HUDEP-2 (cell line): ENCODE results near the gene PCP2.

Experiments
- DNase-seq, 76 experiments: peaks; one replicate each; lab custom pipeline; 2025; ENCODE audit not compliant: unreplicated experiment in 76 of 76; lab: John Stamatoyannopoulos, UW

PCP2 gene

DNA sequence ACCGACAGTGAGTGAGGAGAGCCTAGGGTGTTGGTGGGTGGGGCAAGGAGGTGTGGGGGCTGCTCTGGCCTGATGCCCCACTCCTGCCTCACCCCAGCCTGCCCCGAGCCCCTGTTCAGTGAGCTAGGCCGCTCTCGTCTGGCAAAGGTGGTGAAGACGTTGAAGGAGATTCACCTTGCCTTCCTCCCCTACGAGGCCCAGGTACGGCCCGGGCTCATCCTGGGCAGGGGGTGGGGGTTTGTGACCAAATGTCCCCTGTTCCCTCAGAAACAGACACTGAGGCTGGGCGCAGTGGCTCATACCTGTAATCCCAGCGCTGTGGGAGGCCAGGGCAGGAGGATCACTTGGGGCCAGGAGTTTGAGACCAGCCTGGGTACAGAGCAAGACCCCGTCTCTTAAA is 7.3 kb upstream of the PCP2 start:
- DNase-seq, result no peak

DNA sequence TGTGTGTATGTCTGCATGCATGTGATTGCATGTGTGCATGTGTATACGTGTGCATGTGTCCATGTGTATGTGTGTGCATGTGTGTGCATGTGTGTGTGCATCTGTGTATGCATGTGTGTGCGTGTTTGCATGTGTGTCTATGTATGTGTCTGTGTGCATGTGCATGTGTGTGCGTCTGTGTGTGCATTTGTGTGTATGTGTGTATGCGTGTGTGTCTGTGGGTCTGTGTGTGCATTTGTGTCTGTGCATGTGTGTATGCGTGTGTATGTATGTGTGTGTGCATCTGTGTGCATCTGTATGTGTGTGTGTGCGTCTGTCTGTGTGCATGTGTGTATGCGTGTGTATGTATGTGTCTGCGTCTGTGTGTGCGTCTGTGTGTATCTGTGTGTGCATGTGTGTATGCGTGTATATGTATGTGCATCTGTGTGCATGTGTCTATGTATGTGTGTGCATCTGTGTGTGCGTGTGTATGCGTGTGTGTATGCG is 6.4 kb upstream of the PCP2 start:
- no peak for DNase-seq

DNA sequence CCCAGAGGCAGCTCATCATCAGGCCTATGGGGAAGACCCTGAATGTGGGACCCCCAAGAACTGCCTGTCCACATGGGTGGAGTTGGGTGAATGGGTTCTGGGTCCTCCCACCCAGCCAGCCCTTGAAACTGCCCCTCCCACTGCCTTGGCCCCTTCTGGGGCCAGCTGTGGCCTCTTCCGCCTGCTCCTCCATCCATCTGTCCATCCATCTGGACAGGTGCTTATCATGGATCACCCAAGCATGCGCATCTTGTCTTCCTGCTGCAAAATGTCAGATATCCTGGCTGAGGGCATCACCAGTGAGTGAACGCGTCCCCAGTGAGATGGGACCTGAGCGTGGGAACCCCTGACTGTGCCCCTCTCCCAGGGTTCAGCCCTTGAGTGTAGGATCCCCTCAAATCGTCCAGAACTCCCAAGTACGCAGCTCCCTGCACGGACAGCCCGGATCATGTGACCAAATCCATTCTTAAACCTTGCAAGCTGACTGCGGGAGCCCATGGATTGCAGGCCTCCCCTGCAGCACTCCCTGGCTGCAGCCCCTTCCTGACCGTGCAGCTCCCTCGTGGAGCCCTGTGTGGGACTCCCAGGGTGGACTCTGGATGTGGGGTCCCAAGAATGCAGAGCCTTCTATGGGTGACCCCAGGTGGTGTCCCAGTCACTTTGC is 5.4 kb upstream of the PCP2 start:
- no peak for DNase-seq

DNA sequence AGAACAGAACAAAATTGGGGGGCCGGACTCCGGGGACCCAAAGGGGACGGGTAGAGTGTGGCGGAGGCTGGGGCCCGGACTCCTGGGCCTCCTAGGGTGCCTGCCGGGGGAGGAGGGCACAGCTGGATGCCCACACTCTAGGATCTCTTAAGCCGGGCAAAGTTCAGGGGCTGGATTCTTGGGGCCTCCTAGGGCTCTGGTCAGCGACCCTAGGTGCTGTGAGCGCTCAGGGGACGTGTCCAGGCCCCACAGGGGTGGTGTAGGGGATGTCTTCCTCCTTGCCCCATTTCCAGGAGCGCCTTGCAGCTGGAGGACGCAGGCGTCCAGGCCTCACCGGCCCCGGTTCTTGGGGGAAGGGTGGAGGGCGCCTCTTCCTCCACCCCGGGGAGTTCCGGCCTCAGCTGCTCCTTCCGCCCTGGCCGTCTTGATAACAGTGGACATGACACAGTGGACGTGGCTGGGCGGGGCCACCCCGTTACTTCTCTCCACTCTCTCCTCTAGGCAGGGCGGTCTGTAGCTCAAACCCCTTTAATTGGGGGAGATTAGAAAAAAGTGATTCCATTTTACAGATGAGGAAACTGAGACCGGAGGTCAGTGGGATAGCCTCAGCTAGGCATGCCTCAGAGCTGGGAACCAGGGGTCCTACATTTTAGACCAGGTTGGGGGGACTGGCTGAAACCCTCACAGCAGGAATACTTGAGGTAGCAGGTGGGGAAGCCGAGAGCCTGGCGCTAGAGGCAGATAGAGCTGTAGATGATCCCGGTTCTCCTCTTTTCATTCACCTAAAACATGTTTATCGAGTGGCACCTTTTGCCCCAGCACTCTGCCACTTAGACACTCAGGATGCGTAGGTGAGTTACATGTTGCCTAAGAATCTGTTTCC is 4.1 kb upstream of the PCP2 start:
- DNase-seq, result peak in 37 of 76 experiments; percentile 9 to 88 (median 36)

DNA sequence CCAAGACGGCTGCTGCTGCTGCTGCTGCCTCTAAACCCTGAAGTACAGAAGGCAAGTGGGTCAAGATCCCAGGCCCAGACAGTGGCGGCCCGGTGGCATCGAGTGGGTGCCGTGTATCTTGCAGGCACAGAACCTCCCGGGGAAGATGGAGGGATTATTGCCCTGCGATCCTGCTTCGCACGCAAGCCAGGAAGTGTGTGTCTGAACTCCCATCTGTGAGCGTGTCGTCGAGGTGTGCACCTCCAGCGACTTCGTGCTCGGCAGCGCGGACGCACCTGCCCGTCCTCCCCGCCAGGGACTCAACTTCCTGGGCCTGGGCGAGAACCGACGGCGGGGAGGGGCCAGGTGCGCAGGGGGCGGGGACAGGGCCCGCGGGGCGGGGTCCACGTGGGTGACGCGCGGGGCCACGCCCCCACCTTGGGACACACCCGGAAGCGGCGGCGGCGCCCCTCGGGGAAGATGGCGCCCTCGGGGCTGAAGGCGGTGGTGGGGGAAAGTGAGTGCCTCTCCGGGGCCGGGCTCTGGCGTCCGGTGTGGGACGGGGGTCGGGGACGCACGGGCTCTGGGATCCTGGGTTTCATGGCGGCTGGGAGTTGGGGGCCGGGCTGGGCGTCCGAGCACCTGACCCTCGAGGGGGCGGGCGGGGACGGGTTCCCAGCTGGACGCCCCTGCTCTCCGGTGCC is 3.3 kb upstream of the PCP2 start, which contains the start of gene STXBP2:
STXBP2 (plus strand) TSS at position 420 of the 683 bp plus-strand sequence; CDS start at position 460, 40 bp downstream.
- peak in 71 of 76 experiments; percentile 21 to 89 (median 75) for DNase-seq

DNA sequence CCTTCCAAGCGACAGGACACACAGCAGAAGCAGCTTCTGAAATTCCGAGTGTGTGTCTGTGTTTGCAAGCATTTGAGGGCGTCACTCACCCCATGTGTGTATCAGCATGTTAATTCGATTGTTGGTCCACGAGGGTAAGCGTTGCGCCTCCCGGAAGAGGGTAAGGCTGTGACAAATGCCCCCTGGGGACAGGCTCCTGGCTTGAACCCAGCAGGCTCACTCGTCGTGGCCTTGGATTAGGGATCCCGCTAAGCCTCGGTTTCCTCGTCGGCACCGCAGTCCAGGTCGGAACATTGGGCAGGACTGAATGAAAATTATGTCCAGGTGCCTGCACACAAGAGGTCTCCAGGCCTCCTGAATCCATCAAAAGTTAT is 2.8 kb upstream of the PCP2 start:
- DNase-seq, result no peak

DNA sequence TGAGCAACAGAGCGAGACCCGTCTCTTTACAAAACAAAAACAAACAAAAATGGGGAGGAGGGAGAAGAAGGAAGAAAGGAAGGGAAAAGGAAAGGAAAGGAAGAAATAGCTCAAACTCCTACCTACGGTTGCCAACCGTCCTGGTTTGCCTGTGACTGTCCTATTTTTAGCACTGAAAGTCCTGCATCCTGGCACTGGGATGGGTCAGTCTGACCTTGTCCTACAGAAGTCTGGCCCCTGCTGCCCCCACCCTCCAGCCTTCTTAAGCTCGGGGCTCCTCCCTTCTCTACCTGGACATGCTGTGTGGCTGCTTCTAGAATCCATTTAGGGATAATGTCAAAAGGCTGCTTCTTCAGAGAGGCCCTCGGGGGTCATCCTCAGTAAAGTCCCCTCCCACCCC is 2.2 kb upstream of the PCP2 start:
- DNase-seq, result no peak

DNA sequence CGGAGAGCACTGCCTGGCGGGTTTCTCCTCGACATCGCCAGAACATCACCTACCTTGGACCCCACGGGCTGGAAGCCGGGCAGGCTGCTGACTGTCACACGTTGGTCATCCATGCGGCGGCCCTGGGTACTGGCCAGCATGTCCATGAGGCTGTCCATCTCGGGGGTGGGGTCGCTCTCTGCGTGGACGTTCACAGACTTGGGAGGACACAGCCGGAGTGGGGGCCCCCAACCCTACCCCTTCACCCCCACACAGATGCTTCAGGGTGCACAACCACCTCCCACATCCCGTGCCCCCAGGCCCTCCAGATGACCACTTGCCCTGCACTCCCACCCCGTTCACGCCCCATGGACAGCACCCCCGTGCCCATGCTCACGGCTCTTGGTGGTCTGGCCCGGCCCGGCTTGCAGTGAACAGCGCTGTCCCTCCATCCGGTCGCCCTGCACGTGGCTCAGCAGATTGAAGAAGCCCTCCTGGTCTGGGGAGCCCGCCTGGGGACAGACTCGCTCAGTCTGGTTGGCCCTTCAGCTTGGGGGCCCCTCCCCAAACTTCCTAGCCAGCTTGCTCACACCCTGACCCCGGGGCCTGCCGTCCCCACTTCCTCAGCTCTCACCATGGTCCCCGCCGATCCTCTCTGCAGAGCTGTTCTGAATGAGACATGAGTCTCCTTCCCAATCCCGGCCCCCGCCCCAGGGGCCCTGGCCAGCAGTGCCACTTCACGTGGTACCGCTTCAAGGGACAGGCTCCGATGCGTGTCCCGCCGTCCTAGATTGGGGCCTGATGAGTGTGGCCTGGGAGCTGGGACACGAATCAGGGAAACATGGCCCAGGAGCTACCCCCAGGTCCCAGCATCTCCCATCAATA is 947 bp downstream of the PCP2 start:
- no peak for DNase-seq

DNA sequence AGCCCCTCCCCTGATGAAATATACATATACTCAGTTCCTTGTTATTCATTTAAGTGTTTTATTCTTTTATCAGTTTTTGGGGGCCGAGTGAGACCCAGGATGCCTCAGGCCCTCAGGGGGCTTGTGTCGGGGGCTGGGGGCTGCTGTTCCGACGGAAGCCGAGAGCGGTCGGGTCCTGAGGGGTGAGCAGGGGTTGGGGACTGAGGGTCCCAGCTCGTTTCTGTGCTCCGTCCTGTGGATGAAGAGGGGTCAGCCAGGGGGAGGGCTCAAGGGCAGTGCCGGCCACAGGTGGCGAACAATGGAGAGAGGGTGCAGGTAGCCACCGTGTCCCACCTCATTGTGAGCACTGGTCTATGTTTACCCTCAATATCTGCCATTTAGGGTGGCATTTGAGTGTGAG is 1.9 kb downstream of the PCP2 start:
- DNase-seq, result no peak

DNA sequence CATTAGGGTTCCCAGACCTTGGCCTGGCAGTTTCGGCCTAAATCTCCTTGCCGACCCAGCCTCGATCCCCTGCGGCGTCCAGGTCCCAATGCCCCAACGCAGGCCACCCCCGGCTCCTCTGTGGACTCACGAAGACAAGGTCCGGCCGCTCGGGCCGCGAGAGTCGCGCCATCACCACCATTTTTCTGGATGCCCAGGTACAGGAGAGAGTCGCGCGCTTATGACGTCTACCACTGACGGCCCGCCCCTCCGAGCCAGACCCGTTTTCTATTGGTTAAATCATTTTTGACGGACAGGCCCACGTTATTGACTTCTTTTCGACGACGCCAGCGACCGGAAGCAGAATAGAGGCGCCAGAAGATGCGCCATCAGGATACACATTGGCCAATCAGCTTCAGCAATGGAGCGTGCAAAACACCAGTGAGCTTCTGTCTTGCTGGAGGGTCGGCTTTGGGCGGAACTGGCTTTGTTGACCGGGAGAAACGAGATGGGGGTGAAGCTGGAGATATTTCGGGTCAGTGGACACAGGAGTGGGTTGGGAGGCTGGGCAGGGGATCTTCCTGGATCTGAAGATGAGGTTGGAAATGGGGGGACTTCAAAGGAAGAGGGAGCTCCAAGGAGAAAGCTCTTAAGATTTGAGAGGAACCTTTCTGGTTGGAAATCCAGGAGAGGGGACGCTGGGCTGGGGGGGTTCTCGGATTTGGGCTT is 4.0 kb downstream of the PCP2 start, which contains the start of the genes PET100 and XAB2:
PET100 (plus strand) TSS at position 447 of the 708 bp plus-strand sequence; CDS start at position 488, 41 bp downstream.
XAB2 (minus strand) TSS at position 199 of the 708 bp plus-strand sequence; CDS start at position 181, 18 bp downstream.
- peak; percentile 77 to 100 (median 98) for DNase-seq

DNA sequence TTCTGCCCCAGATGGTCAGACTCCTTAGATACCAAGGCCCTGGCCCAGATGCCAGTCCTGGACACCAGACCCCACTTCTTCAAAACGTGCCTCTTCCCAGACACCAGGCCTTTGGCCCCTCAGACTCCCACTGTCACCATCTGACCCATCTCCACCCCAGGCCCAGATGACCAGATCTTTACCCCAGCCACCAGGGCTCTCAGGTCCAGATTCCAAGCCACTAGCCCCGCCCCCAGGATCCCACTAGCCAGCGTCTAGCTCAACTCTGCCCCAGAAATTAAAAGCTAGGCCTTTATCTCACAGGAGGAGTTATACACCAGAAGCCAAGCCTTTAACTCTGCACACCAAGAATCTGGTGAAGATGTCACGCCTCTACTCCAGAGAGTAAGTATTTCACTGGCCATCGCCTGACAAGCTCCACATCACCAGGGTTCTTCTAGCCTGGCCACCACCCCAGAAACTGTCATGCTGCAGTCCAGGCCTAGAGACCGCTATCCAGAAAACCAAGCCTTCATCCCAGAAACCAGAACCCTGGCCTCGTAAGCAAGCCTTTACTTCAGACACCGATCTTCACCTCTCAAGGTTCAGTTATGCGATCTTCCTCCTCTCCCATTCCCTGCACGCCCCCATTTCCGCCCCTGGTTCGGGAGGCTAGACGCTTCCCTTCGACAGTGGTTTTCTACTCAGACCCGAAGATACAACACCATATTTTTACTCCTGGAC is 4.8 kb downstream of the PCP2 start:
- DNase-seq, result no peak

DNA sequence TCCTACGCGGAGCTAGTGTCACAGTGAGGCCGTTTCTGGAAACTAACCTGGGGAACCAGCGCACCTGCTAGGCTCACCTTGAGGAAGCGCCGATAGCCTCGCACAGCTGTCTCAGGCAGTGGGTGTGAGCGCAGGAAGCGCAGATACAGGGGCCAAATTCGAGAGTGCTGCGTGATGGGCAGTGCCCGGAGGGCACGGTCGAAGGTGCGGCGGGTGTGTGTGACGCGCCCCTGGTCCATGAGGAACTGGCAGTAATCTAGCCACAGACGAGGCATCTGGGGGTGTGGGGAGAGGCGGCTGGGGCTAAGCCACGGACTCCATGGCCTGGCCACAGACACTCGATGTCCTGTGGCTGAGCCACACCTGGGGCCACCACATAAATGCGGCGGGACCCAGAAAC is 6.4 kb downstream of the PCP2 start:
- no peak for DNase-seq

DNA sequence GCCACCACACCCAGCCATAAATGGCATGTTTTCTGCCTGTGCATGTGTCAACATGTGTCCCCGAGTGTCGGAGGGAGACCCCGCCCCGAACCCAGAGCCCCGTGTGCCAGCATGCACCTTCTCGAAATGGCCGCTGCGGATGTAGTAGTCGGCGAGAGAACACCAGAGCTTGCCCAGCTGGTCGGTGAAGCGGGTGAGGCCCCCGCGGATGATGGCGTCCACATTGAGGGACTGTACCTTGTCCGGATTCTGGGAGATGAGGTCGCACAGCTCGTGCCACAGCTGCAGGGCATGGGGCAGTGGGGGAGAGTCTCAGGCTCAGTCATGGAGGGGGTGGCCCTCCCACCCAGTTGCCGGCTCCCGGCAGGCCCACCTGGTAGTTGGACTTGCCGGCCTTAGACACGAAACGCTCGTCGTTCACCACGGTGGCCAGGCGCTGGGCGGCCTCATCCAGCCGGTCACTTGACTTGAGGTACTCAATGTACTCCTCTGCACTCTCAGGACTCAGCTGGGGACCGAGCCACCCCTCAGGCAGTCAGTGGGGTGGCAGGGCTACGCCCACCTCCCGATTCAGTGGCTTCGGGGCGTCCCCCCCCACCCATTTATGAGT is 7.7 kb downstream of the PCP2 start:
- no peak for DNase-seq

DNA sequence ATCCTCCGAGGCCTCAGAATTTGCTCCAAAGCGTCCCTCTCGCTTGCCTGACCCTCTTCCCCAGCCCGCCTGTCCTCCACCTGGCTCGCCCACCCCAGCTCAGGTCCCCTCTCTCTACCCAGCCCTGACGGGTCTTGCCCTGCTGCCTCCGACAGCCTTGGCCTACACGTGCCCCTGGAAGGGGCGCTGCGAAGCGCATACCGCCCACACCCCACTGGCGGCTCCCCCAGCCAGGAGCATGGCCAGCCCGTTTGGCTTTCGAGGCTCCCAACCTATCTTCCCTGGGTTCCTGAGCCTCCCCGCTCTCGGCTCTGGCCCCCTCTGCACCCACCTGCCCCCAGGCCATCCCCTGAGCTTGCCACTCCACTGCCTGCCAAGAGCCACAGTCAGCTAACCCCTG is 8.7 kb downstream of the PCP2 start:
- DNase-seq, result no peak

DNA sequence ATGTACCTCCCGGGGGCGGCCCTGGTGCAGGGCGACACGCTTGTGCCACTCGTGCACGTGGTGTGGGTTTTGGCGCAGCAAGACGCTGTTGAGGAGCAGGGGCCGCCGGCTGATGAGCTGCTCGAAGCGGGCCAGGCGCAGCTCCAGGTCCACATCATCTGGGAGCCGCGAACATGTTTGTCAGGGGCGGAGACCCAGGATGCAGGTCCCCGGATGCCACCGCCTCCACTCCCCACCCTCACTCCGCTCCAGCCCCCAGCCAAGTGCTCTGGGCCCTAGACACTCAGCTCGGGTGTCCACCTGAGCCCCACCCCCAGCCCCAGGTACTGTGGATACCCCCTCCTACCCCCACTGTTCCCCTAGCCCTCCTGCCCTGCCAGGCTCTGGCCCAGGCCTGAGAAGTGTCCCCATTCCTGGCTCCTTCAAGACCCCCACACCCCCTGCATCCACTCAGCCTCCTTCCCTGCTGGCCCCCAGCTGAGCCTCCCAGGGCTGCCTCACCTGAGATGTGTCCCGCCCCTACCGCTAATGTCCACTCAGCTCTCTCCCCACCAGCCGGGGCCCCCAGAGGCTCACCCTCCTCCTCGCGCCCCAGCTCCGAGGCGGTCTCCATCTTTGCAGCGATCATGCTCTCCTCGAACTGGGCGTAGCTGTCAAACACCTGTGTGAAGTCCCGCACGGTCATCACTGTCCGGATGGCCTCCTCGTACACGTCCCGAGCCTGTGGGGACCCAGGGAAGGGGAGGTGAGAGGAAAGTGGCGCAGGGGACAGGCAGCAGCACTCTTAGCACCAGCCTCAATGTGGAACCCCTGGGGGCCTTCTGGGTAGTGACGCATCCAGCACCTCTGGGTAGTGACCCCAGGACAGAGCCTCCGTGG is 9.6 kb downstream of the PCP2 start:
- DNase-seq, result no peak

DNA sequence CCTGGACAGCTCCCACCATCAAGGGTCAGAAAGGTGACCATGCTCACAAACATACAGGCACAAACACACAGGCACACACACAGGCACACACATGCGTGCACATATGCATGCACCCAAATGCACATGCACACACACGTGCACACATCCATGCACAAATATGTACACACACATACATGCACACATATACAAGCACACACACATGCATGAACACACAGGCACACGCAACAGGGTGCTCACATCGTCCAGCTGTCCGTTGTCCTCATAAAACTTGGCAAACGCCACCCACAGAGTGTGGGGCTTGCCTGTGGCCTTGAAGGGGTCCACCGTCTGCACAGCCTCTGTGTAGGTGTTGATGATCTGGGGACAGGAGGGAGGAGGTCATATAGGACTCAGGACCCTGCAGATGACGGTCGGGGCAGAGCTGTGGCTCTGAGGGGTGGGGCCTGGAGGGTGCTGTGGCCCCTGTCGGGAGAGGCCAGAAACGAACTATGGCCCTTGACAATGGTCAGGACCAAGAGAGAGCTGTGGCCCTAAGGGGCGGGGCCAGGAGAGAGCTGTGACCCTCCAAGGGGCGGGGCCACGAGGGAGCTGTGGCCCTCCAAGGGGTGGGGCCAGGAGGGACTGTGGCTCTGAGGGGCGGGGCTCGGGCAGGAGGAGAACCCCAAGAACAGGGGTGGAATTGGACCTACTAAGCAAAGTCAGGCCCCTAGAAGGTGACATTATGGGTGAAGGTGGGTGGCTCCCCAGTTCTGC is 10.4 kb downstream of the PCP2 start:
- DNase-seq, result peak in 9 of 76 experiments; percentile 7 to 38 (median 19)
